ENCODE results near the gene AP2B1. TPM values are rescaled to one million over a fixed set of nuclear protein-coding genes. Genes with fewer than 3 reads are reported as not detected.

Gene AP2B1
- total and polyA plus RNA-seq, 7 donors: 43.2 to 86.4 (median 53.1) TPM

DNA sequence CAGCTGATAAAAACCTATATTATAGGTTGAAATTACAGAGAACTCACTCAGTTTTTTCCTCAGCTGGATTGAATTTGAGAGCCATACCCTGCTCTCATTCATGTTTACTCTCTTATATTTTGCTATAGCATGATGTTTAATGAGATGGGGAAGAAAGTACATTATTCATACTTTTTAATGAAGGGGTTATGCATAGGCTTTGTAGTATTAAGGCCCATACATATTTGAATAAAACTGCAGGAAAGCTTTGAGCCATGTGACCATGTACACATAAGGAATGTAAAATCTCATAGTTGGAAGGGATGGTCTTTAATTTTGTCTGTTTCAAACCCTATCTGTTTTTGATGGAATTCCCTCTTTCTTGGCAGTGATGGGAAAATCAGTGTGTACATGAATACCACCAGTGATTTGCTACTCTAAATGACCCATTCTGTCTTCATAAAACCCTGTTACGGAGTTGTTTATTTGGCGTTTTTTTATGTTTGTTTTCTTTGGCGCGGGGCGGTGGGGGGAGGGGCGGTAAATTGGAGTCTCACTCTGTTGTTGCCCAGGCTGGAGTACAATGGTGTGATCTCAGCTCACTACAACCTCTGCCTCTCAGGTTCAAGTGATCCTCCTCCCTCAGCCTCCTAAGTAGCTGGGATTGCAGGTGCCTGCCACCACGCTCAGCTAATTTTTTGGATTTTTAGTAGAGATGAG lies 105.5 kb downstream of the AP2B1 start:
- no peak for DNase-seq
- Histone ChIP-seq H3K27me3 (no peaks in the 10 kb centered on the region), H3K27ac (no peak overlapping the region), H3K9me3 (no peaks in the 10 kb centered on the region), H3K36me3 (peaks cover 5 to 72% (median 26%) of the 10 kb centered on the region in 4 donors), H3K4me3 (no peak overlapping the region), H3K4me1 (no peaks in the 10 kb centered on the region)
- TF ChIP-seq, protein P1, sequence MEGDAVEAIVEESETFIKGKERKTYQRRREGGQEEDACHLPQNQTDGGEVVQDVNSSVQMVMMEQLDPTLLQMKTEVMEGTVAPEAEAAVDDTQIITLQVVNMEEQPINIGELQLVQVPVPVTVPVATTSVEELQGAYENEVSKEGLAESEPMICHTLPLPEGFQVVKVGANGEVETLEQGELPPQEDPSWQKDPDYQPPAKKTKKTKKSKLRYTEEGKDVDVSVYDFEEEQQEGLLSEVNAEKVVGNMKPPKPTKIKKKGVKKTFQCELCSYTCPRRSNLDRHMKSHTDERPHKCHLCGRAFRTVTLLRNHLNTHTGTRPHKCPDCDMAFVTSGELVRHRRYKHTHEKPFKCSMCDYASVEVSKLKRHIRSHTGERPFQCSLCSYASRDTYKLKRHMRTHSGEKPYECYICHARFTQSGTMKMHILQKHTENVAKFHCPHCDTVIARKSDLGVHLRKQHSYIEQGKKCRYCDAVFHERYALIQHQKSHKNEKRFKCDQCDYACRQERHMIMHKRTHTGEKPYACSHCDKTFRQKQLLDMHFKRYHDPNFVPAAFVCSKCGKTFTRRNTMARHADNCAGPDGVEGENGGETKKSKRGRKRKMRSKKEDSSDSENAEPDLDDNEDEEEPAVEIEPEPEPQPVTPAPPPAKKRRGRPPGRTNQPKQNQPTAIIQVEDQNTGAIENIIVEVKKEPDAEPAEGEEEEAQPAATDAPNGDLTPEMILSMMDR (IDR thresholded peaks at IDR 0.05): no peak
- TF ChIP-seq EP300 (IDR thresholded peaks at IDR 0.05) (no peak), POLR2AphosphoS5 (IDR thresholded peaks at IDR 0.05) (no peak), POLR2A (IDR thresholded peaks at IDR 0.05) (no peak)
- intact Hi-C loops (cut with DNase I): no loop called here
- 79 to 91% methylated on average over 7 of the region's 7 CpGs for WGBS, 2 donors

DNA sequence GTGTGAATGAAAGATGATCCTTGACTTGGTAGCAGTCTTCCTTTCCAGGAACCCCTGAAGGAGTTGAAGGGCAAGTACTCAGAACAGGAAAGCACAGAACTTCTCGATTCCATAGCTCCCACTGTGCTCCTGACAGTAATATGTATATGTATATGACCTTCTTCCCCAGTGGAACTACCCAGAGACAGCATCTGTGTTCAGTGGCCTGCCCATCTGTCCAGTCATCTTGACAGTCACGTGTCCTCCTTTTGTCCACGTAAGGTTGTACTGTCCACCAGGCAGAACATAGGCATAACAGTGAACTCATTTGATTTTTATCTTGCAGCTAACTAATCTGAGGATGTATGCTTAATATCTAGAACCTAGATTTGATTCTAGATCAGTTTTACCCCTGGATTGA lies 106.5 kb downstream of the AP2B1 start:
- Histone ChIP-seq H3K27ac (no peak overlapping the region), H3K27me3 (no peaks in the 10 kb centered on the region), H3K4me1 (no peaks in the 10 kb centered on the region), H3K9me3 (no peaks in the 10 kb centered on the region), H3K36me3 (peaks cover 5 to 63% (median 24%) of the 10 kb centered on the region in 4 donors), H3K4me3 (no peak overlapping the region)
- 95 to 97% methylated on average over 3 of the region's 3 CpGs for WGBS, 2 donors
- TF ChIP-seq EP300 (IDR thresholded peaks at IDR 0.05): no peak
- TF ChIP-seq, protein P1 (IDR thresholded peaks at IDR 0.05): no peak
- no peak for TF ChIP-seq POLR2A (IDR thresholded peaks at IDR 0.05)
- TF ChIP-seq POLR2AphosphoS5 (IDR thresholded peaks at IDR 0.05): no peak
- DNase-seq: no peak
- intact Hi-C loops (cut with DNase I): no loop called here

DNA sequence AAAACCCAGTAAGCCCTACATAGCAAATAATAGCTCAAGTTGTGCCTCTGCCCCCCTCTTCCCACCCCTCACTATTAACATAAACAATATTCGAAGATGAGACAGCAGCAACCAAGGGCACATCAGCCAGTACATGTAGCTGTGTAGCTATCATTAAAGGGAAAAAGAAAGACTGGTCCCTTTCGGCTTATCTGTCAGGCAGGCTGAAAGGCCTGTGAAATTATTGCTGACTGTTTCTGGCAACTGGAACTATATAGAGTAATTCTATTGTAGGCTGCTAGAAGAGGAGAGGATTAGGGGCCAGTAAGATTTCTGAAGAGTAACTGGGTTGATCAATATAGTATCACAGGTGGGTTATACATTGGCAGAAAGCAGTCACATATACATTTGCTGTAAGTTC lies 107.8 kb downstream of the AP2B1 start:
- Histone ChIP-seq H3K9me3 (no peaks in the 10 kb centered on the region), H3K27ac (no peak overlapping the region), H3K27me3 (no peaks in the 10 kb centered on the region), H3K4me1 (peaks cover 0 to under 1% (median 0%) of the 10 kb centered on the region in 4 donors), H3K4me3 (no peak overlapping the region), H3K36me3 (peaks cover 5 to 50% (median 21%) of the 10 kb centered on the region in 4 donors)
- no peak for DNase-seq
- TF ChIP-seq POLR2AphosphoS5 (IDR thresholded peaks at IDR 0.05) (no peak), EP300 (IDR thresholded peaks at IDR 0.05) (no peak), POLR2A (IDR thresholded peaks at IDR 0.05) (no peak)
- intact Hi-C loops (cut with DNase I): no loop called here
- WGBS, 2 donors: 90 to 91% methylated on average over 2 of the region's 2 CpGs

DNA sequence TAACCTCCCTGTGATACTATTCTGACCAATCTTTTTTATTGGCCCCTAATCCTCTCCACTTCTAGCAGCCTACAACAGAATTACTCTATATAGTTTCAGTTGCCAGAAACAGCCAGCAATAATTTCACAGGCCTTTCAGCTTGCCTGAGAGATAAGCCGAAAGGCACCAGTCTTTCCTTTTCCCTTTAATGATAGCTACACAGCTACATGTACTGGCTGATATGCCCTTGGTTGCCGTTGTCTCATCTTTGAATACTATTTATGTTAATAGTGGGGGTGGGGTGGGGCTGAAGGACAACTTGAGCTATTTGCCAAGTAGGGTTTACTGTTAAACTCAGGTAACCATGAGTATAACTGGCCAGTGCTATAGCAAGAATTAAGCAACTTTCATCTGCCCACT lies 108.5 kb downstream of the AP2B1 start:
- Histone ChIP-seq H3K4me1 (peaks cover 0 to 7% (median 0%) of the 10 kb centered on the region in 4 donors), H3K4me3 (no peak overlapping the region), H3K36me3 (peaks cover 5 to 43% (median 17%) of the 10 kb centered on the region in 4 donors), H3K27me3 (no peaks in the 10 kb centered on the region), H3K27ac (no peak overlapping the region), H3K9me3 (no peaks in the 10 kb centered on the region)
- DNase-seq: no peak
- 26 to 75% methylated on average over 2 of the region's 2 CpGs for WGBS, 2 donors
- intact Hi-C loops (cut with DNase I): no loop called here
- no peak for TF ChIP-seq EP300 (IDR thresholded peaks at IDR 0.05)
- TF ChIP-seq, protein P1 (IDR thresholded peaks at IDR 0.05): no peak
- TF ChIP-seq POLR2AphosphoS5 (IDR thresholded peaks at IDR 0.05): no peak
- no peak for TF ChIP-seq POLR2A (IDR thresholded peaks at IDR 0.05)

DNA sequence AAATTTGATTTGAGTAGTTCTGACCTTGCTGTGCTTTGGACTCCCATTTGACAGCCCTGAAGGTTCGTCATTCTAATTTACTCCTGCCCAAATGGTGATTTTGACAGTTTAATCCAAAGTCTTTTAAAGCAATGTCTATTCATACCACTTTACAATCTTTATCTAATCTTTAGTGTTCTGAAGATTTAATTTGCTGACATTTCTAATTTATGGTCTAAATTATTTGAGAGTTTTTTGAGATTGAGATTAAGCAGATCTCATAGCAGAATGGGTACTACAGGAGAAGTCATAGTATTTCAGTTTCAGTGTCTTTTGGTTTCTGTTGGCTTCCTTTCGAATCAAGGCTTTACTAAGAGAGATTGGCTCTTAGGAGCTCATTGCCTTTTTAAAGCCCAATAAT lies 111.7 kb downstream of the AP2B1 start:
- 92 to 95% methylated on average over 2 of the region's 2 CpGs for WGBS, 2 donors

More for the DNA sequence above, 111.7 kb downstream of the AP2B1 start:
- Histone ChIP-seq H3K27ac (no peak overlapping the region), H3K4me1 (peaks cover 0 to 9% (median 0%) of the 10 kb centered on the region in 4 donors), H3K9me3 (no peaks in the 10 kb centered on the region), H3K36me3 (peaks cover 5 to 31% (median 13%) of the 10 kb centered on the region in 4 donors), H3K27me3 (no peaks in the 10 kb centered on the region), H3K4me3 (no peak overlapping the region)
- DNase-seq: no peak
- intact Hi-C loops (cut with DNase I): no loop called here
- TF ChIP-seq EP300 (IDR thresholded peaks at IDR 0.05) (no peak), POLR2A (IDR thresholded peaks at IDR 0.05) (no peak), POLR2AphosphoS5 (IDR thresholded peaks at IDR 0.05) (no peak)
- TF ChIP-seq, protein P1 (IDR thresholded peaks at IDR 0.05): no peak

All from sigmoid colon (tissue), 7 donors.